GM23338 (cell line): ENCODE measurements around the gene CKMT1B.
"Not testable (repeated sequence)": the region's sequence is repeated elsewhere in the genome, so short reads cannot be mapped to it uniquely, and the experiment has no call there.

Source experiments
- CREB1 ChIP-seq: fragments of 250-450 bp; sonication (Bioruptor Pico); IDR thresholded peaks from 2 replicates; pipeline ENCODE4 v1.5.0; 2020; ENCODE audit warnings: low read depth, mild to moderate bottlenecking, moderate library complexity
- CTCF ChIP-seq, 2 experiments: fragments of 200-600 bp in 1 of 2; sonication (generic) in 1 of 2; conservative IDR thresholded peaks; 2 replicates each; pipeline versions ENCODE4 v1.5.1 to v1.6.1; 2016 to 2017; ENCODE audit warnings: antibody characterized with exemption in 2 of 2, low read depth in 2 of 2, mild to moderate bottlenecking in 2 of 2, moderate library complexity in 1 of 2
- ETS1 ChIP-seq: IDR thresholded peaks from 2 replicates; pipeline ENCODE4 v1.6.1; 2016; ENCODE audit warnings: antibody characterized with exemption
- EZH2 ChIP-seq: fragments of 200-600 bp; sonication (generic); IDR thresholded peaks from one replicate; pipeline ENCODE4 v1.8.0; 2017; ENCODE audit warnings: antibody characterized with exemption, mild to moderate bottlenecking, low read depth; ENCODE audit not compliant: unreplicated experiment
- EZH2phosphoT487 ChIP-seq: fragments of 200-600 bp; sonication (generic); IDR thresholded peaks from one replicate; pipeline ENCODE4 v1.8.1; 2018; ENCODE audit warnings: antibody characterized with exemption; ENCODE audit not compliant: unreplicated experiment
- POLR2AphosphoS5 ChIP-seq: IDR thresholded peaks from 2 replicates; pipeline ENCODE4 v1.6.1; 2016; ENCODE audit warnings: antibody characterized with exemption, low read depth
- REST ChIP-seq: IDR thresholded peaks from one replicate; pipeline ENCODE4 v1.6.1; 2018; ENCODE audit warnings: antibody characterized with exemption; ENCODE audit not compliant: unreplicated experiment
- STAT1 ChIP-seq: IDR thresholded peaks from one replicate; pipeline ENCODE4 v1.6.1; 2016; ENCODE audit warnings: antibody characterized with exemption; ENCODE audit not compliant: unreplicated experiment

GRCh38 chr15:43589778-43590466, 3.9 kb upstream of the CKMT1B start, which contains the start of gene PPIP5K1:
- not testable (repeated sequence) for TF ChIP-seq CTCF (conservative IDR thresholded peaks at IDR 0.05; ENCODE audit: low read depth in 2 of 2); POLR2AphosphoS5; EZH2; CREB1 (CRISPR knock-in tag); REST; EZH2phosphoT487; STAT1; ETS1
